Right lobe of liver (tissue), 4 donors: ENCODE data around the gene GAL3ST1.

Experiments used
- POLR2A ChIP-seq: fragments of 450-650 bp; IDR thresholded peaks from one replicate; pipeline ENCODE4 v1.6.1; 2017; ENCODE audit warnings: antibody characterized with exemption, mild to moderate bottlenecking
- TF ChIP-seq, protein P1 (sequence below), 4 donors: fragments of 200-600 bp in 3 of 4; fragments of 450-650 bp in 1 of 4; IDR thresholded peaks; one replicate each; pipeline versions ENCODE4 v1.5.1 to v1.8.0; 2016 to 2022; ENCODE audit warnings: antibody characterized with exemption in 4 of 4, mild to moderate bottlenecking in 2 of 4
- donor health status: DM: no; HTN: no; CAD: no.
- donor health status: DM: no; HTN: no; CAD: no.
- donor health status: DM: no; HTN: yes; CAD: no.

DNA sequence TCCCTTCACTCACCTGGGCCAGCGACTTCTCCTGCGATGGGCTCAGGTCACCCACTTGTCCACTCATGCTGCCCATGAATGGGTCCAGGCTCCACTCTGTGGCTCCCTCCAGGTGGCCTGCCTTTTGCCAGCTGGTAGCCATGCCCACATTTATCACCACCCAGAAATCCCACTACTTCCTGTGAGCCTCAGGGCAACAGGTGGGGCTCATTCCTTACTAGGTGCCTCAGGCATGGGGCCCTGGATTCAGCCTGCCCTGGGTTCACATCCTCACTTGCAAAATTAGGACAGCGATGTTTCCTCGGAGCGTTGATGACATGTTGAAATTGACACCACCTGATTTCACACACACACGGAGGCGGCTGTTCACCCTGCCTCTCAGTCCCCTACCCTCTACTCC is 27.8 kb downstream of the GAL3ST1 start, which contains the start of gene SEC14L6:
- no peak for TF ChIP-seq POLR2A
- TF ChIP-seq, protein P1, sequence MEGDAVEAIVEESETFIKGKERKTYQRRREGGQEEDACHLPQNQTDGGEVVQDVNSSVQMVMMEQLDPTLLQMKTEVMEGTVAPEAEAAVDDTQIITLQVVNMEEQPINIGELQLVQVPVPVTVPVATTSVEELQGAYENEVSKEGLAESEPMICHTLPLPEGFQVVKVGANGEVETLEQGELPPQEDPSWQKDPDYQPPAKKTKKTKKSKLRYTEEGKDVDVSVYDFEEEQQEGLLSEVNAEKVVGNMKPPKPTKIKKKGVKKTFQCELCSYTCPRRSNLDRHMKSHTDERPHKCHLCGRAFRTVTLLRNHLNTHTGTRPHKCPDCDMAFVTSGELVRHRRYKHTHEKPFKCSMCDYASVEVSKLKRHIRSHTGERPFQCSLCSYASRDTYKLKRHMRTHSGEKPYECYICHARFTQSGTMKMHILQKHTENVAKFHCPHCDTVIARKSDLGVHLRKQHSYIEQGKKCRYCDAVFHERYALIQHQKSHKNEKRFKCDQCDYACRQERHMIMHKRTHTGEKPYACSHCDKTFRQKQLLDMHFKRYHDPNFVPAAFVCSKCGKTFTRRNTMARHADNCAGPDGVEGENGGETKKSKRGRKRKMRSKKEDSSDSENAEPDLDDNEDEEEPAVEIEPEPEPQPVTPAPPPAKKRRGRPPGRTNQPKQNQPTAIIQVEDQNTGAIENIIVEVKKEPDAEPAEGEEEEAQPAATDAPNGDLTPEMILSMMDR (IDR thresholded peaks at IDR 0.05) = no peak
